Fibroblast of lung (primary cell): ENCODE results near the gene PRSS21.

ENCODE experiments used
- EZH2 ChIP-seq: IDR thresholded peaks from 2 replicates; pipeline ENCODE4 v1.5.1; 2012; ENCODE audit warnings: low read length, control low read depth, mild to moderate bottlenecking; ENCODE audit errors: missing control alignments
- TF ChIP-seq, protein P1 (sequence below), 2 donors: IDR thresholded peaks in 1 of 2; conservative IDR thresholded peaks in 1 of 2; 1 replicate in 1 of 2; 2 replicates in 1 of 2; pipeline ENCODE4 v1.5.1; 2011 to 2012; ENCODE audit warnings: low read length in 2 of 2, control low read depth in 1 of 2, inconsistent platforms in 1 of 2, low read depth in 1 of 2, mild to moderate bottlenecking in 1 of 2

DNA sequence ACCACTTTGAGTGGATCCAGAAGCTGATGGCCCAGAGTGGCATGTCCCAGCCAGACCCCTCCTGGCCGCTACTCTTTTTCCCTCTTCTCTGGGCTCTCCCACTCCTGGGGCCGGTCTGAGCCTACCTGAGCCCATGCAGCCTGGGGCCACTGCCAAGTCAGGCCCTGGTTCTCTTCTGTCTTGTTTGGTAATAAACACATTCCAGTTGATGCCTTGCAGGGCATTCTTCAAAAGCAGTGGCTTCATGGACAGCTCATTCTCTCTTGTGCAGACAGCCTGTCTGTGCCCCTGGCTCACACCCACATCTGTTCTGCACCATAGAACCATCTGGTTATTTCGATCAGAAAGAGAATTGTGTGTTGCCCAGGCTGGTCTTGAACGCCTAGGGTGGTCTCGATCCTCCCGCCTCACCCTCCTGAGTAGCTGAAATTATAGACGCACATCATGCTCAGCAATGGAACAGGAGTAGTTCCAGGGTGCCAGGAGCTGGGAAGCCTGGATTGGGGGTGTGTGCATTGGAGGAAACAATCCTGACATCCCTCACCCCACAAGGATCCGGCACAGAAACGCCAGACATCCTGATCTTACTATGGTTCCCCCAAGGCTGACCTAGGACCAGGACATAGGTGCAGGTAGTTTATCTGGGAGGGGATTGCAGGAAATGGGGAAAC is 4.6 kb downstream of the PRSS21 start:
- TF ChIP-seq, protein P1, sequence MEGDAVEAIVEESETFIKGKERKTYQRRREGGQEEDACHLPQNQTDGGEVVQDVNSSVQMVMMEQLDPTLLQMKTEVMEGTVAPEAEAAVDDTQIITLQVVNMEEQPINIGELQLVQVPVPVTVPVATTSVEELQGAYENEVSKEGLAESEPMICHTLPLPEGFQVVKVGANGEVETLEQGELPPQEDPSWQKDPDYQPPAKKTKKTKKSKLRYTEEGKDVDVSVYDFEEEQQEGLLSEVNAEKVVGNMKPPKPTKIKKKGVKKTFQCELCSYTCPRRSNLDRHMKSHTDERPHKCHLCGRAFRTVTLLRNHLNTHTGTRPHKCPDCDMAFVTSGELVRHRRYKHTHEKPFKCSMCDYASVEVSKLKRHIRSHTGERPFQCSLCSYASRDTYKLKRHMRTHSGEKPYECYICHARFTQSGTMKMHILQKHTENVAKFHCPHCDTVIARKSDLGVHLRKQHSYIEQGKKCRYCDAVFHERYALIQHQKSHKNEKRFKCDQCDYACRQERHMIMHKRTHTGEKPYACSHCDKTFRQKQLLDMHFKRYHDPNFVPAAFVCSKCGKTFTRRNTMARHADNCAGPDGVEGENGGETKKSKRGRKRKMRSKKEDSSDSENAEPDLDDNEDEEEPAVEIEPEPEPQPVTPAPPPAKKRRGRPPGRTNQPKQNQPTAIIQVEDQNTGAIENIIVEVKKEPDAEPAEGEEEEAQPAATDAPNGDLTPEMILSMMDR (conservative IDR thresholded peaks at IDR 0.05 in 1 of 2, IDR thresholded peaks at IDR 0.05 in 1 of 2; ENCODE audit: low read depth in 1 of 2, low read length in 2 of 2), result no peak
- TF ChIP-seq EZH2, result no peak
